Hepatocyte (in vitro differentiated cells): ENCODE results near the gene EPHA2.

Experiments
- CTCF ChIP-seq: fragments of 200-600 bp; sonication (generic); IDR thresholded peaks from 2 replicates; pipeline ENCODE4 v1.5.1; 2016; ENCODE audit warnings: antibody characterized with exemption, mild to moderate bottlenecking; ENCODE audit not compliant: poor library complexity
- EZH2 ChIP-seq: fragments of 200-600 bp; sonication (generic); IDR thresholded peaks from 2 replicates; pipeline ENCODE4 v1.6.1; 2016; ENCODE audit warnings: antibody characterized with exemption, mild to moderate bottlenecking, borderline replicate concordance
- EZH2phosphoT487 ChIP-seq: fragments of 200-600 bp; sonication (generic); IDR thresholded peaks from one replicate; pipeline ENCODE4 v1.6.1; 2018; ENCODE audit warnings: antibody characterized with exemption, mild to moderate bottlenecking, low read depth, moderate library complexity; ENCODE audit not compliant: unreplicated experiment, severe bottlenecking

DNA sequence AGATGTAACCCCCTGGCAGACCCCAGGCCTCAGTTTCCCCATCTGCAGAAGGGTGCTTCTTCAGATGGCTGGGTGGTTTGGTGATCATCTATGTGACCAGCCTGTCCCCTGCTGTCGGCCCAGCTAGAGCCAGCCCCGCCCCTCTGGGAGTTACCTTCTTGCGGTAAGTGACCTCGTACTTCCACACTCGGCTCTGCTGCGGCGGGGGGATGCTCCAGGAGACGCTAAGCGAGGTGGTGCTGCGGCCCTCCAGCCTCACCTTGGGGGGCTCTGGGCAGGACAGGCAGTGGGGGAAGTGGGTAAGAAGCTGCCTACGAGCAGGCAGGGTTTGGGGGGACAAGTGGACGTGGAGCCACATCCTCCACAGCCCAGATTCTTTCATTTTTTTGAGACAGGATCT is 20.4 kb downstream of the EPHA2 start:
- TF ChIP-seq CTCF: no peak
- TF ChIP-seq EZH2phosphoT487: no peak
- TF ChIP-seq EZH2: no peak
